Fibroblast of lung (primary cell): Measurements from ENCODE around the gene FBXO17. TPM values are rescaled to one million over a fixed set of nuclear protein-coding genes. Genes with fewer than 3 reads are reported as not detected.

Experiments
- DNase-seq, 2 donors: peaks; one replicate each; pipeline versions ENCODE4 v3.0.0 to v3.0.0-alpha.2; 2010; ENCODE audit warnings: low read depth in 2 of 2
- H2AFZ ChIP-seq: 2 replicates; pipeline ENCODE4 v1.5.1; 2012; ENCODE audit warnings: low read length, control low read depth, inconsistent platforms
- H3K27ac ChIP-seq: 2 replicates; pipeline ENCODE4 v1.5.1; 2011; ENCODE audit warnings: low read length, control low read depth; ENCODE audit not compliant: insufficient read depth
- H3K27me3 ChIP-seq: 2 replicates; pipeline ENCODE4 v1.5.1; 2011; ENCODE audit warnings: mild to moderate bottlenecking, low read length; ENCODE audit not compliant: control insufficient read depth, insufficient read depth
- H3K36me3 ChIP-seq: 2 replicates; pipeline ENCODE4 v1.5.1; 2011; ENCODE audit warnings: low read length; ENCODE audit not compliant: control insufficient read depth, insufficient read depth
- H3K4me1 ChIP-seq: 2 replicates; pipeline ENCODE4 v1.5.1; 2011; ENCODE audit warnings: low read length; ENCODE audit not compliant: control insufficient read depth, insufficient read depth; ENCODE audit errors: extremely low read depth
- H3K4me2 ChIP-seq: 2 replicates; pipeline ENCODE4 v1.5.1; 2011; ENCODE audit warnings: low read length, control low read depth; ENCODE audit not compliant: insufficient read depth; ENCODE audit errors: extremely low read depth
- H3K4me3 ChIP-seq, 4 experiments: fragments of 200-600 bp in 1 of 4; sonication (generic) in 1 of 4; replicated peaks in 1 of 4; 2 replicates each; pipeline ENCODE4 v1.5.1; 2011 to 2016; ENCODE audit warnings: low read length in 4 of 4, low read depth in 3 of 4, mild to moderate bottlenecking in 3 of 4, control low read depth in 2 of 4, inconsistent platforms in 1 of 4, mixed read lengths in 1 of 4; ENCODE audit not compliant: insufficient read depth in 1 of 4; ENCODE audit errors: control extremely low read depth in 1 of 4
- H3K79me2 ChIP-seq: 2 replicates; pipeline ENCODE4 v1.5.1; 2012; ENCODE audit warnings: mild to moderate bottlenecking, low read length, inconsistent platforms; ENCODE audit not compliant: control insufficient read depth, insufficient read depth
- H3K9ac ChIP-seq: 2 replicates; pipeline ENCODE4 v1.5.1; 2011; ENCODE audit warnings: mild to moderate bottlenecking, low read length, control low read depth; ENCODE audit not compliant: insufficient read depth
- H3K9me3 ChIP-seq: 2 replicates; pipeline ENCODE4 v1.5.1; 2012; ENCODE audit warnings: low read depth, low read length; ENCODE audit not compliant: control insufficient read depth, insufficient read depth
- H4K20me1 ChIP-seq: 2 replicates; pipeline ENCODE4 v1.5.1; 2011; ENCODE audit warnings: low read length; ENCODE audit not compliant: control insufficient read depth, insufficient read depth; ENCODE audit errors: extremely low read depth
- EZH2 ChIP-seq: IDR thresholded peaks from 2 replicates; pipeline ENCODE4 v1.5.1; 2012; ENCODE audit warnings: low read length, control low read depth, mild to moderate bottlenecking; ENCODE audit errors: missing control alignments
- polyA plus RNA-seq, 2 donors: library from polyadenylated mRNA; depleted of rRNA in 1 of 2; stranded (reverse) in 1 of 2; unstranded in 1 of 2; fragments of >200 nt; gene quantifications; 2 replicates each; pipeline ENCODE4 v1.2.1, GENCODE V29; 2011 to 2012; ENCODE audit warnings: missing spikeins in 1 of 2
- total RNA-seq: library from RNA; depleted of rRNA; stranded (reverse); fragments of >200 nt; gene quantifications from 2 replicates; pipeline ENCODE4 v1.2.1, GENCODE V29; 2014
- TF ChIP-seq, protein P1 (sequence below), 2 donors: IDR thresholded peaks in 1 of 2; conservative IDR thresholded peaks in 1 of 2; 1 replicate in 1 of 2; 2 replicates in 1 of 2; pipeline ENCODE4 v1.5.1; 2011 to 2012; ENCODE audit warnings: low read length in 2 of 2, control low read depth in 1 of 2, inconsistent platforms in 1 of 2, low read depth in 1 of 2, mild to moderate bottlenecking in 1 of 2

The FBXO17 gene
- total and polyA plus RNA-seq, 2 donors (not counting 1 experiment from before 2014, with no cell fraction given), result 10.2 to 25.8 TPM

DNA sequence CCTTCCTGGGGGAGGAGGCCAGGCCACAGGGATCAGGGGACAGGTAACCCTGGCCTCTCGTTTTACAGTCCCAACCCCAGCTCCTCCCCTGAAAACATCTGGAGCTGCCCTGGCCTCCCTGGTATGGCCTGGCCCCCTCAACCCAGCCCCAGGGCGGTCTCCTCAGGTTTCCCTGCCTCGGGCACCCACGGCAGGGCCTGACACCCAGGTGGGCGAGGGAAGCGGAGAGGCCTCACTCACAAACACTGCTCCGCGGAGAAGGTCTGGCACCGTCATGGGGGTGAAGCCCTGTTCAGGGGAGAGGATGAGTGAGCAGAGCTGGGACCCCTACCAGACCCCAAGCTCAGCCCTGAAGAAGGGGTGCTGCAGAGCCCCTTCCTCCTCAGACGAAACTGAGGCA is 57.0 kb downstream of the FBXO17 start:
- Histone ChIP-seq H3K27me3 (no peaks in the 10 kb centered on the region), H3K9me3 (no peaks in the 10 kb centered on the region), H3K9ac (no peak overlapping the region), H3K4me2 (no peak overlapping the region), H2AFZ (no peak overlapping the region), H3K36me3 (peaks cover 2% of the 10 kb centered on the region), H3K27ac (no peak overlapping the region), H3K4me1 (no peaks in the 10 kb centered on the region), H3K4me3 (no peak overlapping the region), H4K20me1 (no peaks in the 10 kb centered on the region), H3K79me2 (no peaks in the 10 kb centered on the region)
- DNase-seq, result no peak
- TF ChIP-seq, protein P1, sequence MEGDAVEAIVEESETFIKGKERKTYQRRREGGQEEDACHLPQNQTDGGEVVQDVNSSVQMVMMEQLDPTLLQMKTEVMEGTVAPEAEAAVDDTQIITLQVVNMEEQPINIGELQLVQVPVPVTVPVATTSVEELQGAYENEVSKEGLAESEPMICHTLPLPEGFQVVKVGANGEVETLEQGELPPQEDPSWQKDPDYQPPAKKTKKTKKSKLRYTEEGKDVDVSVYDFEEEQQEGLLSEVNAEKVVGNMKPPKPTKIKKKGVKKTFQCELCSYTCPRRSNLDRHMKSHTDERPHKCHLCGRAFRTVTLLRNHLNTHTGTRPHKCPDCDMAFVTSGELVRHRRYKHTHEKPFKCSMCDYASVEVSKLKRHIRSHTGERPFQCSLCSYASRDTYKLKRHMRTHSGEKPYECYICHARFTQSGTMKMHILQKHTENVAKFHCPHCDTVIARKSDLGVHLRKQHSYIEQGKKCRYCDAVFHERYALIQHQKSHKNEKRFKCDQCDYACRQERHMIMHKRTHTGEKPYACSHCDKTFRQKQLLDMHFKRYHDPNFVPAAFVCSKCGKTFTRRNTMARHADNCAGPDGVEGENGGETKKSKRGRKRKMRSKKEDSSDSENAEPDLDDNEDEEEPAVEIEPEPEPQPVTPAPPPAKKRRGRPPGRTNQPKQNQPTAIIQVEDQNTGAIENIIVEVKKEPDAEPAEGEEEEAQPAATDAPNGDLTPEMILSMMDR (conservative IDR thresholded peaks at IDR 0.05 in 1 of 2, IDR thresholded peaks at IDR 0.05 in 1 of 2; ENCODE audit: low read depth in 1 of 2, low read length in 2 of 2), result no peak
- no peak for TF ChIP-seq EZH2

DNA sequence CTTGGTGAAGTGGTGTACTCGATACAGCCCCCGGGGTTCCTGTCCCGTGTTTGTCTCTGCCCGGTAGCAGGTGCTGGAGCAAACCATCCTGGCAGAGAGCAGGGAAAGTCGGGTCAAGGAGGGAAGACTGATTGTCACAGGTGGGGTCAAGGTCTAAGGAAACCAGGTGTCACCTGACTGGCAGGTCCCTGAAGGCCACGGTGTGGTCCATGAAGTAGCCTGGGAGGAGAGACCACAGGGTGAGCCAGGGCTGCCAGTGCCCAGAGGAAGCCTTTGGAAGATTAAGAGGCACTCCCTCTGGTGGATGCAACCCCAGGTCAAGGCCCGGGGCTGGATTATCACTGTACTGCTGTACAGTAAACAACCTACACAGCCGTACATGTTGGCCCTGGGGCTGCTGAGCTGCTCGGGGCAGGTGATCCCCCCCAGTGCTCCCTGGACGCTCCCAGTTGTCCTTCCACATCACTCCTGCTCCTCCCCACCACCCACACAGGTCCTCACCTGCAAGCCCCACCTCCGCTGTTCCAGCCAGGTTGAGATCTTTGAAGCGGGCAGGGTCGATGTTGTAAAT is 57.5 kb downstream of the FBXO17 start:
- Histone ChIP-seq H3K4me2 (no peak overlapping the region), H3K36me3 (peaks cover 2% of the 10 kb centered on the region), H3K27ac (no peak overlapping the region), H3K4me1 (no peaks in the 10 kb centered on the region), H3K4me3 (no peak overlapping the region), H4K20me1 (no peaks in the 10 kb centered on the region), H2AFZ (no peak overlapping the region), H3K79me2 (no peaks in the 10 kb centered on the region), H3K27me3 (no peaks in the 10 kb centered on the region), H3K9me3 (no peaks in the 10 kb centered on the region), H3K9ac (no peak overlapping the region)
- TF ChIP-seq, protein P1 (conservative IDR thresholded peaks at IDR 0.05 in 1 of 2, IDR thresholded peaks at IDR 0.05 in 1 of 2; ENCODE audit: low read depth in 1 of 2, low read length in 2 of 2), result no peak
- TF ChIP-seq EZH2, result no peak
- DNase-seq, result no peak

DNA sequence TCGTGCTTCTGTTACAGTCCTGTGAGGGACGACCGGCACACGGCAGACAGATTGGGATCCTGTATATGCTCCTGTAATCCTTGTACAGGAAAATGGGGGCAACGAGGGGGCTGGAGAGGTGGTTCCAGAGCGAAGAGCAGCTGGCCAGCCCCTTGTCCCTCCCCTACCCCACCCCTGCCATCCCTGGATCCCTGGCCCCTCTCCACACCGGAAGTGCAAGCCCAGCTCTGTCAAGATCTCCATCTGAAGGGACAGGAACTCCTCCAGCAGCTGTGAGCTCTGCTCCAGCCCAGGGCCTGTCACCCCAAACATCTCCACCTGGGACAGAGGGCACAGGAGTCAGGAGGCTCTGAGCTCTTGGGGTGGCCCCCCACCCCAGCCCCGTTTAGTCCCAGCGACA is 58.0 kb downstream of the FBXO17 start:
- Histone ChIP-seq H2AFZ (no peak overlapping the region), H3K9ac (no peak overlapping the region), H3K27ac (no peak overlapping the region), H3K79me2 (no peaks in the 10 kb centered on the region), H3K9me3 (no peaks in the 10 kb centered on the region), H3K4me2 (no peak overlapping the region), H3K4me3 (no peak overlapping the region), H4K20me1 (no peaks in the 10 kb centered on the region), H3K36me3 (peaks cover 2% of the 10 kb centered on the region), H3K27me3 (no peaks in the 10 kb centered on the region), H3K4me1 (no peaks in the 10 kb centered on the region)
- TF ChIP-seq EZH2, result no peak
- TF ChIP-seq, protein P1 (conservative IDR thresholded peaks at IDR 0.05 in 1 of 2, IDR thresholded peaks at IDR 0.05 in 1 of 2; ENCODE audit: low read depth in 1 of 2, low read length in 2 of 2), result no peak
- DNase-seq, result no peak
